ENCODE measurements around the gene GALNT9. TPM values are rescaled to one million over a fixed set of nuclear protein-coding genes. Genes with fewer than 3 reads are reported as not detected.

Gene GALNT9
- polyA plus RNA-seq, 3 donors, result not detected

DNA sequence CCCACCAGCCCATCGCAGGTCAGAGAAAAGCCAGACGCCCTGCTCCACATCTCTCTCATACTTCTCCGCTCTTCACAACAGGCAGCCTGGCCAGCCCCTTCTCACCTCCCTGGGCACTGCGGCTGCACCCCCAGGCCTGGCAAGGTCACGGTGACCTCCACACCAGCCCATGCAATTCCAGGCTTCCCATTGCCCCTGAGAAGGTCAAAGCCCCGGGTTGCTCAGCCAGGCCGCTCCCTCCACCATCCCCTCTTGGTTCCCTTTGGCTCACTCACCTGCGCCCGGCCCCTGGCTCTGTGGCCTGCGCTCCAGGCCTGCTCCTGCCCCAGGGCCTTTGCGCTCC lies 55.4 kb downstream of the GALNT9 start:
- H3K4me1 Mint-ChIP-seq, result no peaks in the 10 kb centered on the region
- TF ChIP-seq, protein P1, sequence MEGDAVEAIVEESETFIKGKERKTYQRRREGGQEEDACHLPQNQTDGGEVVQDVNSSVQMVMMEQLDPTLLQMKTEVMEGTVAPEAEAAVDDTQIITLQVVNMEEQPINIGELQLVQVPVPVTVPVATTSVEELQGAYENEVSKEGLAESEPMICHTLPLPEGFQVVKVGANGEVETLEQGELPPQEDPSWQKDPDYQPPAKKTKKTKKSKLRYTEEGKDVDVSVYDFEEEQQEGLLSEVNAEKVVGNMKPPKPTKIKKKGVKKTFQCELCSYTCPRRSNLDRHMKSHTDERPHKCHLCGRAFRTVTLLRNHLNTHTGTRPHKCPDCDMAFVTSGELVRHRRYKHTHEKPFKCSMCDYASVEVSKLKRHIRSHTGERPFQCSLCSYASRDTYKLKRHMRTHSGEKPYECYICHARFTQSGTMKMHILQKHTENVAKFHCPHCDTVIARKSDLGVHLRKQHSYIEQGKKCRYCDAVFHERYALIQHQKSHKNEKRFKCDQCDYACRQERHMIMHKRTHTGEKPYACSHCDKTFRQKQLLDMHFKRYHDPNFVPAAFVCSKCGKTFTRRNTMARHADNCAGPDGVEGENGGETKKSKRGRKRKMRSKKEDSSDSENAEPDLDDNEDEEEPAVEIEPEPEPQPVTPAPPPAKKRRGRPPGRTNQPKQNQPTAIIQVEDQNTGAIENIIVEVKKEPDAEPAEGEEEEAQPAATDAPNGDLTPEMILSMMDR (IDR thresholded peaks at IDR 0.05), result no peak
- peaks cover 16 to 26% (median 19%) of the 10 kb centered on the region in 3 donors for H3K27me3 Mint-ChIP-seq (ENCODE audit: low read depth in 3 of 3)
- Histone ChIP-seq H3K4me2 (replicated peaks; ENCODE audit: extremely low read depth, low read length, poor library complexity, severe bottlenecking) (no peak overlapping the region), H2AFZ (ENCODE audit: insufficient read depth, low read depth, low read length, poor library complexity, severe bottlenecking) (no peak overlapping the region), H3K4me3 (replicated peaks in 1 of 3; ENCODE audit: low read depth in 2 of 3, low read length in 3 of 3) (no peak overlapping the region), H3K9ac (ENCODE audit: insufficient read depth, low read length, poor library complexity, severe bottlenecking) (no peak overlapping the region), H3K27ac (ENCODE audit: low read depth in 1 of 2, low read length in 2 of 2) (no peak overlapping the region), H3K9me3 (replicated peaks in 1 of 2; ENCODE audit: control insufficient read depth in 1 of 2, insufficient read depth in 1 of 2, low read length in 2 of 2) (no peaks in the 10 kb centered on the region), H3K79me2 (ENCODE audit: insufficient read depth, low read length) (no peaks in the 10 kb centered on the region), H4K20me1 (ENCODE audit: insufficient read depth, low read length) (no peaks in the 10 kb centered on the region), H3K4me1 (ENCODE audit: control insufficient read depth in 1 of 2, insufficient read depth in 2 of 2, low read length in 2 of 2) (no peaks in the 10 kb centered on the region), H3K36me3 (replicated peaks in 1 of 2; ENCODE audit: control insufficient read depth in 1 of 2, insufficient read depth in 2 of 2, low read length in 2 of 2) (no peaks in the 10 kb centered on the region), H3K27me3 (ENCODE audit: control insufficient read depth in 2 of 2, insufficient read depth in 2 of 2, low read length in 2 of 2) (no peaks in the 10 kb centered on the region)
- WGBS (ENCODE audit: insufficient coverage), result 92% methylated on average over 10 of the region's 11 CpGs
- no peaks in the 10 kb centered on the region for H3K36me3 Mint-ChIP-seq
- H3K4me3 Mint-ChIP-seq, result no peak overlapping the region
- H3K9me3 Mint-ChIP-seq, result no peaks in the 10 kb centered on the region
- DNase-seq, result no peak
- intact Hi-C loops (cut with micrococcal nuclease), result no loop called here
- no peak overlapping the region for H3K27ac Mint-ChIP-seq

DNA sequence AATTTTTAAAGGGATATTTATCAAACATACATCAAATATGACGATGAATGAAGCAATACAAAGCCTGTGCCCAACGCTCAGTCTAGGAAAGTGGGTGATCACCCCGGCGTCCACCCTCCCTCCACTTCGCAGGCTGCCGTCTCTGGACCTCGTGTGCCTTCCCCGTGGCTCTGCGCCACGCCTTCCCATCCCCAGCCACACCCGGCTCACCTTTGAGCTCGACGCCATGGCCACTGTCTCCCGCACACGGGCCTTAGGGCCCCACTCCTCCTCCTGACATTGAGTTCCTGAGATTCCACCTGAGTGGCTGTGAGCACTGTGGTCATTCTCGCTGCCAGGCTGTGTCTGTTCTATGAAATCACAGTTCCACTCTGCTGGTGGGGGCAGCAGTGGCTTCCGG lies 56.7 kb downstream of the GALNT9 start:
- Histone ChIP-seq H3K9me3 (replicated peaks in 1 of 2; ENCODE audit: control insufficient read depth in 1 of 2, insufficient read depth in 1 of 2, low read length in 2 of 2) (no peaks in the 10 kb centered on the region), H3K79me2 (ENCODE audit: insufficient read depth, low read length) (no peaks in the 10 kb centered on the region), H3K4me1 (ENCODE audit: control insufficient read depth in 1 of 2, insufficient read depth in 2 of 2, low read length in 2 of 2) (no peaks in the 10 kb centered on the region), H4K20me1 (ENCODE audit: insufficient read depth, low read length) (no peaks in the 10 kb centered on the region), H3K4me2 (replicated peaks; ENCODE audit: extremely low read depth, low read length, poor library complexity, severe bottlenecking) (no peak overlapping the region), H3K27ac (ENCODE audit: low read depth in 1 of 2, low read length in 2 of 2) (no peak overlapping the region), H3K27me3 (ENCODE audit: control insufficient read depth in 2 of 2, insufficient read depth in 2 of 2, low read length in 2 of 2) (no peaks in the 10 kb centered on the region), H3K4me3 (replicated peaks in 1 of 3; ENCODE audit: low read depth in 2 of 3, low read length in 3 of 3) (no peak overlapping the region), H3K36me3 (replicated peaks in 1 of 2; ENCODE audit: control insufficient read depth in 1 of 2, insufficient read depth in 2 of 2, low read length in 2 of 2) (no peaks in the 10 kb centered on the region), H2AFZ (ENCODE audit: insufficient read depth, low read depth, low read length, poor library complexity, severe bottlenecking) (no peak overlapping the region), H3K9ac (ENCODE audit: insufficient read depth, low read length, poor library complexity, severe bottlenecking) (no peak overlapping the region)
- H3K36me3 Mint-ChIP-seq, result no peaks in the 10 kb centered on the region
- DNase-seq, result no peak
- peaks cover 4 to 23% (median 19%) of the 10 kb centered on the region in 3 donors for H3K27me3 Mint-ChIP-seq (ENCODE audit: low read depth in 3 of 3)
- H3K27ac Mint-ChIP-seq, result no peak overlapping the region
- H3K9me3 Mint-ChIP-seq, result no peaks in the 10 kb centered on the region
- no peak overlapping the region for H3K4me3 Mint-ChIP-seq
- WGBS (ENCODE audit: insufficient coverage), result 94% methylated on average over 16 of the region's 17 CpGs
- TF ChIP-seq, protein P1 (IDR thresholded peaks at IDR 0.05), result no peak
- H3K4me1 Mint-ChIP-seq, result no peaks in the 10 kb centered on the region
- intact Hi-C loops (cut with micrococcal nuclease), result no loop called here
